Measurements from ENCODE around the gene SLC35F1. TPM values are rescaled to one million over a fixed set of nuclear protein-coding genes. Genes with fewer than 3 reads are reported as not detected.

Gene SLC35F1
- polyA plus RNA-seq, 2 of the 4 experiments (the other 2 are of a cell fraction), result 0.01 TPM; not detected in 1

GRCh38 chr6:118350881-118351430, 443.9 kb downstream of the SLC35F1 start:
- TF ChIP-seq HOXB5 (CRISPR knock-in tag; IDR thresholded peaks at IDR 0.05) (no peak), TP53 (CRISPR knock-in tag; IDR thresholded peaks at IDR 0.05) (no peak), RNF2 (IDR thresholded peaks at IDR 0.05; ENCODE audit: borderline replicate concordance, low read depth) (no peak), HDAC2 (IDR thresholded peaks at IDR 0.05) (no peak), JUN (IDR thresholded peaks at IDR 0.05) (no peak), MAZ (IDR thresholded peaks at IDR 0.05; ENCODE audit: borderline replicate concordance, low read depth, low read length) (no peak), KDM5A (IDR thresholded peaks at IDR 0.05) (no peak), E2F6 (IDR thresholded peaks at IDR 0.05; ENCODE audit: borderline replicate concordance, low read depth) (no peak), ZFP36 (IDR thresholded peaks at IDR 0.05; ENCODE audit: borderline replicate concordance, partially characterized antibody) (no peak), BHLHE40 (IDR thresholded peaks at IDR 0.05; ENCODE audit: low read depth, low read length) (no peak), CHD2 (IDR thresholded peaks at IDR 0.05; ENCODE audit: low read length, partially characterized antibody) (no peak)
- TF ChIP-seq, protein P1, sequence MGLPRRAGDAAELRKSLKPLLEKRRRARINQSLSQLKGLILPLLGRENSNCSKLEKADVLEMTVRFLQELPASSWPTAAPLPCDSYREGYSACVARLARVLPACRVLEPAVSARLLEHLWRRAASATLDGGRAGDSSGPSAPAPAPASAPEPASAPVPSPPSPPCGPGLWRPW (IDR thresholded peaks at IDR 0.05), result no peak
- ChIA-PET POLR2A (no interaction called here), CTCF (no interaction called here)
- Histone ChIP-seq H3K4me2 (no peak overlapping the region), H3K4me3 (no peak overlapping the region), H3K4me1 (no peaks in the 10 kb centered on the region), H3K9me3 (no peaks in the 10 kb centered on the region), H3K27ac (no peak overlapping the region)
- DNase-seq (ENCODE audit: low read depth in 1 of 2, low spot score in 1 of 2), result no peak
- FAIRE-seq, result no peak
- ATAC-seq, result no peak
- WGBS (ENCODE audit: missing lambda C conversion rate), result 35% methylated on average over 5 of the region's 5 CpGs

DNA sequence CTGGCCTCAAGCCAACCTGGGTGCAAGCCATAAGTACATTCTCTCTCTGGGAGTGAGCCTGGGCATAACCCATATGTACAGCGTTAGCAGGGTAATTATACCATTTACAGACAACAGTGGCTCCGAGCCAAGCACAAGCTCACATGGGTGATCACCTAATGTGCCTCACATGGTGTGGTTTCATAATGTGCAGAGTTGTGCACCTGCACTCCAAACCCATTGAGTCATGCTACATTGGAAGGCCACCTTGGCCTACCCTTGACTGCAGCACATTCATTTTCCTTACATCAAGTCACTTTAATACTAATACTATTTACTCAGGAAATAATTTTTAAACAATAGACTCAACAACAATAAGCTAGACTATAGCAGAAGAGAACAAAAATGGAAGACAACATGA, 446.5 kb downstream of the SLC35F1 start:
- H3K4me1 ChIP-seq, result no peaks in the 10 kb centered on the region
- 0% methylated on average over 2 of the region's 2 CpGs for WGBS (ENCODE audit: missing lambda C conversion rate)

DNA sequence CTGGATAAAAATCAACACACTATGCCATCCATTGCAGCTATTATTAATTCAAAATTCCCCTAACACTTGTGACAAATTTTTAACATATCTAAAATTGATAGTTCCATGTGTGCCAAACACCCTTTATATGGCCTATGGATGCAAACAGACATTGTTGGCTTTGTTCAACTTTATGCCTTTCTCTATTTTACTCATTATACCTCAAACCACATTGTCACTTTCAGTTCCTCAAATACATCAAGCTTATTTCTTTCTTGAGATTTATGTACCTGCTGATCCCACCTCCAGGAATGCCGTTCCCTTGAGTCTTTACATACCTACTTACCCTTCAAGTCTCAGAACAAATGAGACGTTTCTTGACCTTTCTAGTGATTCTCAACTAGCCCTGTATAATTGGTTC, 447.6 kb downstream of the SLC35F1 start:
- Histone ChIP-seq H3K27ac (no peak overlapping the region), H3K4me2 (no peak overlapping the region), H3K9me3 (no peaks in the 10 kb centered on the region), H3K4me3 (no peak overlapping the region), H3K4me1 (no peaks in the 10 kb centered on the region)
- TF ChIP-seq, protein P2, sequence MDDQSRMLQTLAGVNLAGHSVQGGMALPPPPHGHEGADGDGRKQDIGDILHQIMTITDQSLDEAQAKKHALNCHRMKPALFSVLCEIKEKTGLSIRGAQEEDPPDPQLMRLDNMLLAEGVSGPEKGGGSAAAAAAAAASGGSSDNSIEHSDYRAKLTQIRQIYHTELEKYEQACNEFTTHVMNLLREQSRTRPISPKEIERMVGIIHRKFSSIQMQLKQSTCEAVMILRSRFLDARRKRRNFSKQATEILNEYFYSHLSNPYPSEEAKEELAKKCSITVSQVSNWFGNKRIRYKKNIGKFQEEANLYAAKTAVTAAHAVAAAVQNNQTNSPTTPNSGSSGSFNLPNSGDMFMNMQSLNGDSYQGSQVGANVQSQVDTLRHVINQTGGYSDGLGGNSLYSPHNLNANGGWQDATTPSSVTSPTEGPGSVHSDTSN (IDR thresholded peaks at IDR 0.05), result no peak
- TF ChIP-seq, protein P3, sequence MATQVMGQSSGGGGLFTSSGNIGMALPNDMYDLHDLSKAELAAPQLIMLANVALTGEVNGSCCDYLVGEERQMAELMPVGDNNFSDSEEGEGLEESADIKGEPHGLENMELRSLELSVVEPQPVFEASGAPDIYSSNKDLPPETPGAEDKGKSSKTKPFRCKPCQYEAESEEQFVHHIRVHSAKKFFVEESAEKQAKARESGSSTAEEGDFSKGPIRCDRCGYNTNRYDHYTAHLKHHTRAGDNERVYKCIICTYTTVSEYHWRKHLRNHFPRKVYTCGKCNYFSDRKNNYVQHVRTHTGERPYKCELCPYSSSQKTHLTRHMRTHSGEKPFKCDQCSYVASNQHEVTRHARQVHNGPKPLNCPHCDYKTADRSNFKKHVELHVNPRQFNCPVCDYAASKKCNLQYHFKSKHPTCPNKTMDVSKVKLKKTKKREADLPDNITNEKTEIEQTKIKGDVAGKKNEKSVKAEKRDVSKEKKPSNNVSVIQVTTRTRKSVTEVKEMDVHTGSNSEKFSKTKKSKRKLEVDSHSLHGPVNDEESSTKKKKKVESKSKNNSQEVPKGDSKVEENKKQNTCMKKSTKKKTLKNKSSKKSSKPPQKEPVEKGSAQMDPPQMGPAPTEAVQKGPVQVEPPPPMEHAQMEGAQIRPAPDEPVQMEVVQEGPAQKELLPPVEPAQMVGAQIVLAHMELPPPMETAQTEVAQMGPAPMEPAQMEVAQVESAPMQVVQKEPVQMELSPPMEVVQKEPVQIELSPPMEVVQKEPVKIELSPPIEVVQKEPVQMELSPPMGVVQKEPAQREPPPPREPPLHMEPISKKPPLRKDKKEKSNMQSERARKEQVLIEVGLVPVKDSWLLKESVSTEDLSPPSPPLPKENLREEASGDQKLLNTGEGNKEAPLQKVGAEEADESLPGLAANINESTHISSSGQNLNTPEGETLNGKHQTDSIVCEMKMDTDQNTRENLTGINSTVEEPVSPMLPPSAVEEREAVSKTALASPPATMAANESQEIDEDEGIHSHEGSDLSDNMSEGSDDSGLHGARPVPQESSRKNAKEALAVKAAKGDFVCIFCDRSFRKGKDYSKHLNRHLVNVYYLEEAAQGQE (IDR thresholded peaks at IDR 0.05), result no peak
- TF ChIP-seq ZSCAN20 (CRISPR knock-in tag; IDR thresholded peaks at IDR 0.05) (no peak), HDAC2 (IDR thresholded peaks at IDR 0.05) (no peak), POLR2A (IDR thresholded peaks at IDR 0.05; ENCODE audit: low read length) (no peak), EHF (CRISPR knock-in tag; IDR thresholded peaks at IDR 0.05) (no peak), CBX2 (IDR thresholded peaks at IDR 0.05; ENCODE audit: borderline replicate concordance, low read depth) (no peak), USF2 (IDR thresholded peaks at IDR 0.05) (no peak), TFCP2L1 (CRISPR knock-in tag; IDR thresholded peaks at IDR 0.05) (no peak), BHLHE40 (IDR thresholded peaks at IDR 0.05; ENCODE audit: low read depth, low read length) (no peak)
- ATAC-seq (no peak), FAIRE-seq (no peak), DNase-seq (ENCODE audit: low read depth in 1 of 2, low spot score in 1 of 2) (no peak)
- POLR2A ChIA-PET, result no interaction called here
- CTCF ChIA-PET, result no interaction called here
- 4% methylated on average over 2 of the region's 2 CpGs for WGBS (ENCODE audit: missing lambda C conversion rate)

More for the DNA sequence above, 446.5 kb downstream of the SLC35F1 start:
- no peak for DNase-seq (ENCODE audit: low read depth in 1 of 2, low spot score in 1 of 2)
- no peak overlapping the region for H3K27ac ChIP-seq
- FAIRE-seq, result no peak
- no peak for ATAC-seq
- H3K4me2 ChIP-seq, result no peak overlapping the region
- TF ChIP-seq ZFP36 (IDR thresholded peaks at IDR 0.05; ENCODE audit: borderline replicate concordance, partially characterized antibody) (no peak), NR3C1 (IDR thresholded peaks at IDR 0.05) (no peak)
- H3K4me3 ChIP-seq, result no peak overlapping the region
- H3K9me3 ChIP-seq, result no peaks in the 10 kb centered on the region
- CTCF ChIA-PET, result no interaction called here
- POLR2A ChIA-PET, result no interaction called here
